K562 (cell line): ENCODE measurements around the gene PLA2G15. TPM values are rescaled to one million over a fixed set of nuclear protein-coding genes. Genes with fewer than 3 reads are reported as not detected.

Experiments used
- ADNP ChIP-seq: fragments of 200-800 bp; sonication (Bioruptor generic); IDR thresholded peaks from 2 replicates; pipeline ENCODE4 v1.6.1; 2016; ENCODE audit warnings: missing genetic modification characterization, missing compliant biosample characterization
- CCAR2 ChIP-seq: fragments of 200-400 bp; formaldehyde crosslinking; IDR thresholded peaks from 2 replicates; pipeline ENCODE4 v1.6.1; 2017; ENCODE audit warnings: mild to moderate bottlenecking, low read depth, low read length
- CHAMP1 ChIP-seq: fragments of 450-650 bp; IDR thresholded peaks from 2 replicates; pipeline ENCODE4 v1.6.1; 2016; ENCODE audit warnings: mild to moderate bottlenecking
- DDX20 ChIP-seq: fragments of 450-650 bp; IDR thresholded peaks from 2 replicates; pipeline ENCODE4 v1.6.1; 2016; ENCODE audit warnings: missing genetic modification characterization, low read depth, mild to moderate bottlenecking, missing compliant biosample characterization, moderate library complexity
- E2F5 ChIP-seq: sonication (generic); formaldehyde crosslinking; IDR thresholded peaks from 2 replicates; pipeline ENCODE4 v1.8.0; 2022; ENCODE audit warnings: mild to moderate bottlenecking, missing genetic modification reagents
- ELK3 ChIP-seq: fragments of 450-650 bp; formaldehyde crosslinking; IDR thresholded peaks from 2 replicates; pipeline ENCODE4 v1.4.0; 2020; ENCODE audit warnings: mild to moderate bottlenecking
- HDAC1 ChIP-seq, 2 experiments: fragments of 450-650 bp; IDR thresholded peaks; 2 replicates each; pipeline ENCODE4 v1.6.1; 2016 to 2017; ENCODE audit warnings: inconsistent platforms in 1 of 2, mild to moderate bottlenecking in 1 of 2, moderate library complexity in 1 of 2
- HDAC3 ChIP-seq: fragments of 450-650 bp; IDR thresholded peaks from 2 replicates; pipeline ENCODE4 v1.6.1; 2018; ENCODE audit warnings: borderline replicate concordance, mild to moderate bottlenecking, moderate library complexity; ENCODE audit not compliant: partially characterized antibody
- HES1 ChIP-seq: fragments of 450-650 bp; IDR thresholded peaks from 2 replicates; pipeline ENCODE4 v1.6.1; 2016; ENCODE audit warnings: low read depth, mild to moderate bottlenecking, moderate library complexity
- LCOR ChIP-seq: sonication (generic); formaldehyde crosslinking; IDR thresholded peaks from 2 replicates; pipeline ENCODE4 v1.8.0; 2022; ENCODE audit warnings: mild to moderate bottlenecking, missing genetic modification reagents
- MECOM ChIP-seq: fragments of 250-450 bp; sonication (Bioruptor Pico); IDR thresholded peaks from 2 replicates; pipeline ENCODE4 v1.8.0; 2022; ENCODE audit warnings: inconsistent platforms
- MTA1 ChIP-seq: fragments of 450-650 bp; IDR thresholded peaks from 2 replicates; pipeline ENCODE4 v1.6.1; 2017; ENCODE audit warnings: borderline replicate concordance
- NR2C1 ChIP-seq, 2 experiments: fragments of 450-650 bp; IDR thresholded peaks; 2 replicates each; pipeline ENCODE4 v1.6.1; 2017; ENCODE audit warnings: mild to moderate bottlenecking in 2 of 2, antibody characterized with exemption in 1 of 2, inconsistent platforms in 1 of 2, missing compliant biosample characterization in 1 of 2, missing genetic modification characterization in 1 of 2
- NR4A1 ChIP-seq, 2 experiments: fragments of 250-450 bp in 1 of 2; fragments of 450-650 bp in 1 of 2; sonication (Bioruptor Pico) in 1 of 2; IDR thresholded peaks; 2 replicates each; pipeline versions ENCODE4 v1.4.0 to v1.6.1; 2016 to 2020; ENCODE audit warnings: mild to moderate bottlenecking in 2 of 2, missing compliant biosample characterization in 1 of 2, missing genetic modification characterization in 1 of 2, moderate library complexity in 1 of 2
- RNF2 ChIP-seq: sonication (generic); IDR thresholded peaks from 2 replicates; pipeline ENCODE4 v1.6.1; 2016
- SLC30A9 ChIP-seq: fragments of 250-450 bp; sonication (Bioruptor Pico); IDR thresholded peaks from 2 replicates; pipeline ENCODE4 v1.8.0; 2022; ENCODE audit warnings: mild to moderate bottlenecking, moderate library complexity
- STAG1 ChIP-seq: sonication (generic); formaldehyde crosslinking; IDR thresholded peaks from 2 replicates; pipeline ENCODE4 v1.5.0; 2020; ENCODE audit warnings: missing genetic modification reagents, borderline replicate concordance
- TCF15 ChIP-seq: fragments of 250-450 bp; sonication (Bioruptor Pico); IDR thresholded peaks from 2 replicates; pipeline ENCODE4 v1.8.0; 2022; ENCODE audit warnings: moderate library complexity, mild to moderate bottlenecking, inconsistent platforms
- TGIF2 ChIP-seq: sonication (generic); formaldehyde crosslinking; IDR thresholded peaks from 2 replicates; pipeline ENCODE4 v1.8.1; 2022; ENCODE audit warnings: mild to moderate bottlenecking, missing genetic modification reagents, moderate library complexity
- TRIM28 ChIP-seq: fragments of 450-650 bp; IDR thresholded peaks from 2 replicates; pipeline ENCODE4 v1.6.1; 2017
- ZNF175 ChIP-seq: fragments of 200-800 bp; sonication (Bioruptor generic); IDR thresholded peaks from 2 replicates; pipeline ENCODE4 v1.6.1; 2016; ENCODE audit warnings: low read depth, mild to moderate bottlenecking, missing genetic modification characterization, missing compliant biosample characterization
- polyA plus RNA-seq, 8 experiments: library from polyadenylated mRNA; depleted of rRNA in 4 of 8; stranded (reverse) in 5 of 8; unstranded in 3 of 8; fragments of >200 nt; fragmentation: Nextera tagmentation in 2 of 8; fragmentation: Illumina TruSeq in 1 of 8; extraction: Ambion mirVana in 2 of 8; extraction: Trizol in 1 of 8; gene quantifications; 2 replicates each; pipeline versions ENCODE4 v1.2.1 to v1.2.3, GENCODE V29; 2011 to 2014; ENCODE audit warnings: inconsistent platforms in 1 of 8, missing spikeins in 1 of 8
- total RNA-seq, 7 experiments: library from RNA; depleted of rRNA in 6 of 7; stranded (reverse); fragments of >200 nt in 6 of 7; fragmentation: Illumina TruSeq in 2 of 7; extraction: Trizol in 2 of 7; gene quantifications; 2 replicates each; pipeline versions ENCODE4 v1.2.1 to v1.2.3, GENCODE V29; 2011 to 2021; ENCODE audit warnings: low replicate concordance in 1 of 7

The PLA2G15 gene
- total and polyA plus RNA-seq, 9 of the 15 experiments (the other 6 are each of a cell fraction or from before 2014, with no cell fraction given) = 0.42 to 8.6 (median 4.8) TPM

GRCh38 chr16:68264128-68265077, 19.2 kb downstream of the PLA2G15 start, which contains the start of gene SLC7A6 (continued):
- TF ChIP-seq ADNP (tag) = no peak
- no peak for TF ChIP-seq ELK3
- no peak for TF ChIP-seq CCAR2
- TF ChIP-seq NR2C1 (IDR thresholded peaks at IDR 0.05) = no peak
- no peak; the same call in 1 of the 2 replicates for TF ChIP-seq NR2C1 (tag; IDR thresholded peaks at IDR 0.05)
- TF ChIP-seq STAG1 (CRISPR knock-in tag) = no peak
- TF ChIP-seq DDX20 (tag) = no peak
- TF ChIP-seq E2F5 (CRISPR knock-in tag) = 0 out of 2 replicates have a peak, but pooled peaks have one; percentile 44
- peak in 1 of 2 experiments; percentile 77; a peak in 2 of 4 replicates for TF ChIP-seq HDAC1 (IDR thresholded peaks at IDR 0.05)
- no peak for TF ChIP-seq HES1
- TF ChIP-seq MTA1 = peak; percentile 73
- TF ChIP-seq HDAC3 = no peak
- no peak for TF ChIP-seq ZNF175
- TF ChIP-seq LCOR (CRISPR knock-in tag) = no peak; the same call in 1 of the 2 replicates
- no peak for TF ChIP-seq SLC30A9 (CRISPR knock-in tag)
- 0 out of 2 replicates have a peak, but pooled peaks have one; percentile 30 for TF ChIP-seq RNF2
- TF ChIP-seq TRIM28 = no peak; the same call in 1 of the 2 replicates
- no peak for TF ChIP-seq CHAMP1
- TF ChIP-seq MECOM (CRISPR knock-in tag) = no peak
- 0 out of 2 replicates have a peak, but pooled peaks have one; percentile 17 for TF ChIP-seq TGIF2
- no peak for TF ChIP-seq NR4A1 (CRISPR knock-in tag; IDR thresholded peaks at IDR 0.05)
- TF ChIP-seq NR4A1 (tag; IDR thresholded peaks at IDR 0.05) = no peak
- TF ChIP-seq TCF15 (CRISPR knock-in tag) = no peak
